Calu3 (cell line): Measurements from ENCODE around the gene GRK5. TPM values are rescaled to one million over a fixed set of nuclear protein-coding genes. Genes with fewer than 3 reads are reported as not detected.

Experiments used
- BruUV-seq: library from RNA; stranded (reverse); fragments of 400-500 nt; replicated peaks from 2 replicates; lab custom pipeline; 2021; lab: Mats Ljungman, UMichigan
- CTCF ChIA-PET: fragments of 300-600 bp; sonication (Branson Sonifier 250); formaldehyde crosslinking; loops from one replicate; lab custom pipeline; 2022; ENCODE audit warnings: antibody characterized with exemption; lab: Charles Lee
- DNase-seq: peaks from one replicate; pipeline ENCODE4 v3.0.0; 2022
- H3K27ac Mint-ChIP-seq: one replicate; pipeline ENCODE4 v1.8.0; 2022; ENCODE audit warnings: mixed read lengths; ENCODE audit not compliant: unreplicated experiment
- H3K27me3 Mint-ChIP-seq: one replicate; pipeline ENCODE4 v1.8.0; 2022; ENCODE audit warnings: mixed read lengths; ENCODE audit not compliant: unreplicated experiment
- H3K36me3 Mint-ChIP-seq: one replicate; pipeline ENCODE4 v1.8.0; 2022; ENCODE audit warnings: mild to moderate bottlenecking, moderate library complexity, mixed read lengths; ENCODE audit not compliant: insufficient read depth, unreplicated experiment
- H3K4me1 Mint-ChIP-seq: one replicate; pipeline ENCODE4 v1.8.0; 2022; ENCODE audit warnings: mild to moderate bottlenecking, low read depth, mixed read lengths; ENCODE audit not compliant: unreplicated experiment
- H3K4me3 Mint-ChIP-seq: one replicate; pipeline ENCODE4 v1.8.0; 2022; ENCODE audit warnings: mild to moderate bottlenecking, low read depth, moderate library complexity, mixed read lengths; ENCODE audit not compliant: unreplicated experiment
- H3K9me3 Mint-ChIP-seq: one replicate; pipeline ENCODE4 v1.8.0; 2022; ENCODE audit warnings: low read depth, mixed read lengths; ENCODE audit not compliant: unreplicated experiment
- CTCF ChIP-seq: fragments of 200-600 bp; IDR thresholded peaks from one replicate; pipeline ENCODE4 v1.8.0; 2022; ENCODE audit warnings: antibody characterized with exemption; ENCODE audit not compliant: unreplicated experiment
- intact Hi-C: fragments of 100-400 bp; cut with micrococcal nuclease; formaldehyde crosslinking; loops from one replicate; pipeline ENCODE4 v1.10.0; 2022; ENCODE audit not compliant: unreplicated experiment
- total RNA-seq: library from RNA; stranded (reverse); gene quantifications from 2 replicates; pipeline ENCODE4 v1.2.3, GENCODE V29; 2022

GRK5 gene
- total RNA-seq, 1 experiment from 2014 or later, result 4.4 TPM

GRCh38 chr10:119378737-119379067 lies 171.3 kb downstream of the GRK5 start:
- H3K36me3 Mint-ChIP-seq, result no peaks in the 10 kb centered on the region
- no peak overlapping the region for H3K27ac Mint-ChIP-seq
- no peak for DNase-seq
- CTCF ChIA-PET, result no interaction called here
- H3K27me3 Mint-ChIP-seq, result peaks cover 20% of the 10 kb centered on the region
- intact Hi-C loops, result no loop called here
- no peak overlapping the region for H3K4me3 Mint-ChIP-seq
- H3K9me3 Mint-ChIP-seq, result no peaks in the 10 kb centered on the region
- BruUV-seq, result no TSS peak
- no peaks in the 10 kb centered on the region for H3K4me1 Mint-ChIP-seq
- TF ChIP-seq CTCF, result no peak

- intact Hi-C loops, result no loop called here
- CTCF ChIA-PET, result no interaction called here
- Mint-ChIP-seq H3K9me3 (no peaks in the 10 kb centered on the region), H3K27ac (no peak overlapping the region), H3K36me3 (no peaks in the 10 kb centered on the region), H3K4me3 (no peak overlapping the region), H3K27me3 (peaks cover 20% of the 10 kb centered on the region), H3K4me1 (no peaks in the 10 kb centered on the region)
- DNase-seq, result no peak
- TF ChIP-seq CTCF, result no peak
- BruUV-seq, result no TSS peak
Measured at GRCh38 chr10:119379466-119380071, 172.2 kb downstream of the GRK5 start.

GRCh38 chr10:119383174-119383856 lies 175.9 kb downstream of the GRK5 start:
- intact Hi-C loops, result no loop called here
- H3K36me3 Mint-ChIP-seq, result no peaks in the 10 kb centered on the region
- CTCF ChIA-PET, result no interaction called here
- peaks cover 15% of the 10 kb centered on the region for H3K27me3 Mint-ChIP-seq
- TF ChIP-seq CTCF, result no peak
- peaks cover 3% of the 10 kb centered on the region for H3K9me3 Mint-ChIP-seq
- no peak for DNase-seq
- H3K4me3 Mint-ChIP-seq, result no peak overlapping the region
- no peaks in the 10 kb centered on the region for H3K4me1 Mint-ChIP-seq
- no peak overlapping the region for H3K27ac Mint-ChIP-seq
- BruUV-seq, result no TSS peak

- no peak for DNase-seq
- TF ChIP-seq CTCF, result no peak
- H3K4me3 Mint-ChIP-seq, result no peak overlapping the region
- H3K9me3 Mint-ChIP-seq, result peaks cover 3% of the 10 kb centered on the region
- intact Hi-C loops, result no loop called here
- H3K4me1 Mint-ChIP-seq, result no peaks in the 10 kb centered on the region
- no peak overlapping the region for H3K27ac Mint-ChIP-seq
- BruUV-seq, result no TSS peak
- H3K36me3 Mint-ChIP-seq, result no peaks in the 10 kb centered on the region
- H3K27me3 Mint-ChIP-seq, result peaks cover 15% of the 10 kb centered on the region
- CTCF ChIA-PET, result no interaction called here
Measured at GRCh38 chr10:119384127-119384526, 176.8 kb downstream of the GRK5 start.
